ENCODE data around the gene AKAP3. TPM values are rescaled to one million over a fixed set of nuclear protein-coding genes. Genes with fewer than 3 reads are reported as not detected.

AKAP3 gene
- total RNA-seq (1 to 10 TPM in 1 of 2 experiments, under 1 TPM in 1; 0.96 to 2.0 TPM), total RNA-seq (0.54 to 5.8 (median 1.9) reads per million in 172 experiments)
- 0.97 TPM for polyA plus RNA-seq (2013, experiment 1 of 2)
- 0.93 TPM for polyA plus RNA-seq (2013, experiment 2 of 2)

DNA sequence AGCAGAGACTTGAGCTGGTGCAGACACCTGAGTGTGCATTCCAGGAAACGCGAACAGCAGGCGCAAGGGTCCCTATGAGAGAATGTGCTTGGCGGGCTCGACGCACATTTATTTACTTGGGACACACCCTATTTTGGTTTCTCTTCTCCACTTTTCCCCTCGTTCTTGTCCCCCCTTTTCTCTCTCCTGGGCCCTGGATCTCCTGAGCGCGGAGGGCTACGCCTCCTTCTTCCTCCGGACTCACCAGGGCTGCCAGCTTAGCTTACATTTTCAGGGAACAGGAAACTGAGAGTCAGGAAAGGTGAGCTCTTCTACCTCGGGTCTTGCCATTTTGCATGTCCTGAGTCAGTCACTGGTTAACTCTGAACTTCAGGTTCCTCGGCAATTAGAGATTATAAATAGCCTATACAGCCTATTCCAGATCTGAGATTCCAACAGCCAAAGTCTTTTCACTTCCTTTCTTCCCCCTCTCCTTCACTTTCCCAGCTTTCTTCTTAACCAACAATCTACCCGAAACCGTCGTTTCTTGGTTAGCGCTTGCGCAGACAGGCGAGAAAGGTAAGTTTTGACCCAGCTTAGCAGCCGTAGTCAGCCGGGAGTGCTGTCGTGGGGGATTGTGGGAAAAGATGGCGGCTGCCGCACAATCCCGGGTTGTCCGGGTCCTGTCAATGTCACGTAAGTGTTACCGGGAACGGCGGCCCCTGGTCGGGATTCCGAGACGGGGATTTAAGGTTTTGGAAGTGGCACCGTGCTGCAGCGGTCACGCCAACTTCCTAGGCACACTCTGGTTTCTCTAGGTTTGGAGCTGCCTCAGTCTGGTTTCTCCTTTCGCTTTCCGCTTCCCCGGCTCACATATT lies at the start of gene AKAP3, which contains the start of gene NDUFA9:
Gene AKAP3 (minus strand): TSS at position 551 of the 857 bp plus-strand sequence. CDS start 10,855 bp downstream, outside the sequence.
Gene NDUFA9 (plus strand): TSS at position 614 of the 857 bp plus-strand sequence. CDS start 13 bp downstream, at position 627.
- Histone ChIP-seq H3K4me1 (ENCODE audit: insufficient read depth, low read length) (peaks cover 16% of the 10 kb centered on the region), H3K4me3 (ENCODE audit: low read length) (peak within 1 kb of the TSS; percentile 93), H3K27me3 (ENCODE audit: control insufficient read depth in 1 of 2, insufficient read depth in 2 of 2, low read length in 2 of 2) (no peaks in the 10 kb centered on the region), H3K9me3 (ENCODE audit: control insufficient read depth in 1 of 2, insufficient read depth in 1 of 2, low read length in 2 of 2) (no peaks in the 10 kb centered on the region), H3K36me3 (ENCODE audit: insufficient read depth, low read length) (no peaks in the 10 kb centered on the region), H3K27ac (ENCODE audit: low read depth in 1 of 2, low read length in 2 of 2) (peak within 1 kb of the TSS; percentile 67 to 72)
- intact Hi-C loops (cut with DNase I, micrococcal nuclease), result loop anchor here (1.0 to 10.0 kb wide), 5 partner anchors 41 to 1844 kb away; partner anchors contain the start of gene RAD51AP1 (in 1 of the 2)
- ATAC-seq (ENCODE audit: poor library complexity) (peak; percentile 96), DNase-seq (peak; percentile 65 to 89 (median 72))
- Mint-ChIP-seq H3K27ac (peak within 1 kb of the TSS; percentile 95), H3K36me3 (ENCODE audit: low read depth) (peaks cover 27% of the 10 kb centered on the region), H3K9me3 (no peaks in the 10 kb centered on the region), H3K27me3 (no peaks in the 10 kb centered on the region), H3K4me1 (ENCODE audit: low read depth) (peaks cover 53% of the 10 kb centered on the region), H3K4me3 (peak within 1 kb of the TSS; percentile 92)
- CTCF ChIA-PET, result interaction anchor here (1.3 to 6.2 kb wide), 2 partner anchors 44 to 372 kb away, joined by 3 to 27 read pairs; no protein-coding TSS in a partner anchor
- POLR2A ChIA-PET, result interaction anchor here (0.7 to 2.5 kb wide), 19 partner anchors 9 to 1771 kb away, joined by 3 to 12 read pairs (median 3); partner anchors contain the start of gene CCND2
- TF ChIP-seq CTCF (IDR thresholded peaks at IDR 0.05), result no peak

DNA sequence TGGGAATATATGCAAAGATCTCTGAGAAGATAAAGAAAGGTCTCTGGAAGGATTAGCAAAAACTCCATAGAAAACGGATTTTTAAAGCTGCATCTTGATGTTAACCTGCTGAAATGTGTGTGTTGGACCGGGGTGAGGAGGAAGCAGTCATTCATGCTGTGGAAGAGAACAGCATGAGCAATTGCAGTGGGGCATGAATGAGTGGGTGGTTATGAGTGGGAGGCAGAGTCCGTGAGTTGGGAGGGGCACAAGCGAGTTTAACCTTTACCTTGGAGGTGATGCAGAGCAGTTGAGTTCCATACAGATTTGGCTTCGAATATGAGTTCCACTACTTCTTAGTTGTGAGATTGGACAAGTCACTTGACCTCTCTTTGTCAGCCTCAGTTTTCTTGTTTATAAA lies 41.9 kb upstream of the AKAP3 start:
- no peak overlapping the region for H3K27ac ChIP-seq (ENCODE audit: low read depth in 1 of 2, low read length in 2 of 2)
- no peaks in the 10 kb centered on the region for H3K9me3 Mint-ChIP-seq
- ChIA-PET POLR2A (no interaction called here), CTCF (no interaction called here)
- no peaks in the 10 kb centered on the region for H3K27me3 Mint-ChIP-seq
- peaks cover 82% of the 10 kb centered on the region for H3K36me3 Mint-ChIP-seq (ENCODE audit: low read depth)
- peaks cover 38% of the 10 kb centered on the region for H3K36me3 ChIP-seq (ENCODE audit: insufficient read depth, low read length)
- no peaks in the 10 kb centered on the region for H3K4me1 Mint-ChIP-seq (ENCODE audit: low read depth)
- H3K4me3 Mint-ChIP-seq, result no peak overlapping the region
- H3K9me3 ChIP-seq (ENCODE audit: control insufficient read depth in 1 of 2, insufficient read depth in 1 of 2, low read length in 2 of 2), result no peaks in the 10 kb centered on the region
- TF ChIP-seq CTCF (IDR thresholded peaks at IDR 0.05), result no peak
- intact Hi-C loops (cut with DNase I, micrococcal nuclease), result no loop called here
- H3K4me1 ChIP-seq (ENCODE audit: insufficient read depth, low read length), result no peaks in the 10 kb centered on the region
- H3K27me3 ChIP-seq (ENCODE audit: control insufficient read depth in 1 of 2, insufficient read depth in 2 of 2, low read length in 2 of 2), result no peaks in the 10 kb centered on the region
- H3K4me3 ChIP-seq (ENCODE audit: low read length), result no peak overlapping the region
- ATAC-seq (ENCODE audit: poor library complexity) (no peak), DNase-seq (no peak)
- no peak overlapping the region for H3K27ac Mint-ChIP-seq

DNA sequence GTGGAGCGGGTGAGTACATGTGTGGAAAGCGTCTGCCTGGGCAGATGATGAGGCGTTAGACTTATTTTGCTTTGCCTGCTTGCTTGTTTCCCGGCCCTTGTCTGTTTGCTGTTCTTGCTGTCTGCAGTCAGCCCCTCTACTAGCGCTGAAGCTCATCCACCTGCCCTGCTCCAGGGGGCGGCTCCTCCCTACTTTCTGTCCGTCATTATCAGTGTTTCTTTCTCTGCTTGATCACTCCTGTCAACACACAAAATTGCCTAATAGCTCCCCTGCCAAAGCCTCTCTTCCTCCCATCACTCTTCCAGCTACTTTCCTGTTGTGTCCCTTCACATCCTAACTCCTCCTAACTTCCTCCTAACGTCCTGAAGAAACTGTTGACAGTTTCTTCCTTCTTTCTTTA lies 36.5 kb upstream of the AKAP3 start:
- Mint-ChIP-seq H3K4me3 (no peak overlapping the region), H3K36me3 (ENCODE audit: low read depth) (peaks cover 86% of the 10 kb centered on the region), H3K9me3 (no peaks in the 10 kb centered on the region), H3K4me1 (ENCODE audit: low read depth) (no peaks in the 10 kb centered on the region), H3K27ac (no peak overlapping the region), H3K27me3 (no peaks in the 10 kb centered on the region)
- no peaks in the 10 kb centered on the region for H3K9me3 ChIP-seq (ENCODE audit: control insufficient read depth in 1 of 2, insufficient read depth in 1 of 2, low read length in 2 of 2)
- H3K4me1 ChIP-seq (ENCODE audit: insufficient read depth, low read length), result no peaks in the 10 kb centered on the region
- CTCF ChIA-PET, result no interaction called here
- no peak for DNase-seq
- ATAC-seq (ENCODE audit: poor library complexity), result no peak
- H3K27ac ChIP-seq (ENCODE audit: low read depth in 1 of 2, low read length in 2 of 2), result no peak overlapping the region
- no peaks in the 10 kb centered on the region for H3K27me3 ChIP-seq (ENCODE audit: control insufficient read depth in 1 of 2, insufficient read depth in 2 of 2, low read length in 2 of 2)
- no peak for TF ChIP-seq CTCF (IDR thresholded peaks at IDR 0.05)
- intact Hi-C loops (cut with DNase I, micrococcal nuclease), result no loop called here
- H3K36me3 ChIP-seq (ENCODE audit: insufficient read depth, low read length), result peaks cover 74% of the 10 kb centered on the region
- no peak overlapping the region for H3K4me3 ChIP-seq (ENCODE audit: low read length)
- POLR2A ChIA-PET, result no interaction called here
